ENCODE measurements around the gene ONECUT3.
A peak's percentile ranks its signal among the peaks of the same experiment; 100 is the strongest.
"Not testable (repeated sequence)": the region's sequence is repeated elsewhere in the genome, so short reads cannot be mapped to it uniquely, and the experiment has no call there.

Gene ONECUT3

DNA sequence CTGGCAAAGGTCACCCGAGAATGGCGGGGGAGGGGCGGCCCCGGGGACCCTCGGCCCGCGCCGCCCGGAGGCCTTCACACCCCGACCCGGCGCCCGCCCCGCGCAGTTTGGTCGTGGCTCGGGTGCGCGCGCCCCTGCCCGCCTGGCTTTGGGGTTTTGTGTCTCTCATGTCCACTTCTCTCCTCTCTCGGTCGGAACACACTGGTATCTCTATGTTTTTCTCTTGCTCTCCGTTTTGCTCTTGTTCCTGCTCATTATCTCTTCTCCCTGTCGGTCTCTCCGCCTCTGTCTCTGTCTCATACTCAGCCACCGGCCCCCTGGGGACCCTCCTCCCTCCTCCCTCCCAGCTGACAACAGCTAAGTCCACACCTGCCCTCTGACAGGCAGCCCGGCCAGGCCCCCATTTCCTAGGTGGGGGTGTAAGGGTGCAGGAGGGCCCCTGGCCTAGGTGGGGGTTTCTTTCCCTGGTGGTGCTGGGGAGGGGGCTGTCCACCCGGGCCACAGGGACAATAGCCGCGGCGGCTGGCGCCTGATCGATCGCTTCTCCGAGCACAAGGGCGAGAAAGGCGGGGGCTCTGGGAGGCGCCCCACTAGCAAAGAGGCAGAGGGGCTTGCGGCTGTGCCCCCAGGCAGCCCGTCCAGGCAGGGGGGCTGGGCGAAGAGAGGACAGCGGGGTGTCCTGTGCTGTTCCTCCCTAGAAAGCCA is 2.3 kb downstream of the ONECUT3 start:
- no peak for DNase-seq (ENCODE audit: low read depth)

DNA sequence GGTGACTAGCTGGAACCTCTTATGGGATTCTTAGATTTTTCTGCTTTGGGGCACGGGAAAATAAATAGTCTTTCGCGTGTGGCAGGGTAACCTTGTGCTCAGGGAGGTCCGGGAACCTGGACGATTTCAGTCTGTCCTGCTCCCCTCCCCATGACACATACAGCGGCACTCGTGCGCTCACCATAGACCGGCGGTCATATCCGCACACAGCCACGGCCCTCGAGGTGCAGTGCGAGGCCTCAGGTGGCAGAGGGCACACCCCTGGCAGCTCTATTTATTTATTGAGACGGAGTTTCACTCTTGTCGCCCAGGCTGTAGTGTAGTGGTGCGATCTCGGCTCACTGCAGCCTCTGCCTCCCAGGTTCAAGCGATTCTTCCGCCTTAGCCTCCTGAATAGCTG is 3.0 kb downstream of the ONECUT3 start:
- no peak for DNase-seq (ENCODE audit: low read depth)

- DNase-seq (ENCODE audit: low read depth) = no peak
Measured at GRCh38 chr19:1756705-1757465, 3.6 kb downstream of the ONECUT3 start.

- no peak for DNase-seq (ENCODE audit: low read depth)
Measured at GRCh38 chr19:1757468-1758230, 4.3 kb downstream of the ONECUT3 start.

DNA sequence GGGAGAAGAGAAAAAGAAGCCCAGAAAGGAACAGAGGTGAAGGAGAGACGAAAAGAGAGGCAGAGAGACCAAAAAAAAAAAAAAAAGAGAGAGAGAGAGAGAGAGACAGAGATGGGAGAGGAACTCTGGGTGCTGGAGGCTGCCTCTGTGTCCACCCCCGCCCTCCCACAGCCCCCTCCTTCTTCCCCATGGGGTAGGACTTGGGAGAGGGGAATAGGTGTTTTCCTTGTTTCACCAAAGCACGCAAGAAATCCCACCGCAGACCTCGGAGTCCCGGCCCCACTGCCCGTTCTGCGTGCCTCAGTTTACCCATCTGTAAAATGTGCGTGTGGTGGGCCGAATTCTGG is 4.9 kb downstream of the ONECUT3 start:
- no peak for DNase-seq (ENCODE audit: low read depth)

GRCh38 chr19:1758959-1759903 is 5.9 kb downstream of the ONECUT3 start:
- DNase-seq (ENCODE audit: low read depth) = no peak

GRCh38 chr19:1760020-1760419 is 6.7 kb downstream of the ONECUT3 start:
- DNase-seq (ENCODE audit: low read depth) = no peak

DNA sequence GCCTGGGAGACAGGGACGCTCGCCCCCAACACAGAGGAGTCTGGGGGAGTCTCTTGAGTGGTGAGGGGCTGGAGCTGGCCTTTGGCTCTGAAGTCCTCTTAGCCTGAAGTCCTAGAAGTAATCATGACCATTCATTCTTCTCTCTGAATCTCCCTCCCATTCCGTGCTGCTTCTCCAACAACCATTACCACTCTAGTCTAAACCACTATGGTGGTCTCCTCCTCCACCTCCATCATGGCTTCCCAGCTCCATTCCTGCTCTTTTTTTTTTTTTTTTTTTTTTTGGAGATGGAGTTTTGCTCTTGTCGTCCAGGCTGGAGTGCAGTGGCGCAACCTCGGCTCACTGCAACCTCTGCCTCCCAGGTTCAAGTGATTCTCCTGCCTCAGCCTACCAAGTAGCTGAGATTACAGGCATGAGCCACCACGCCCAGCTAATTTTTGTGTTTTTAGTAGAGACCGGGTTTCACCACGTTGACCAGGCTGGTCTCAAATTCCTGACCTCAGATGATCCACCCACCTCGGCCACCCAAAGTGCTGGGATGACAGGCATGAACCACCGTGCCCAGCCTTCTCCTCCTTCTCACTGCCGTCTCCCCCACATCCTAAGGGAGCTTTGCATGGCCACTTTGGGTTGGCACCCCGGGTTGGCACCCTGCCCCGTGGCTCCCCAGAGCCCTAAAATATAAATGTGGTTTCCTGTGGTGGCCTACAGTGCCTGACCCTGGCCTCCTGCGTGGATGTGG is 7.7 kb downstream of the ONECUT3 start:
- not testable (repeated sequence) for DNase-seq (ENCODE audit: low read depth)

DNA sequence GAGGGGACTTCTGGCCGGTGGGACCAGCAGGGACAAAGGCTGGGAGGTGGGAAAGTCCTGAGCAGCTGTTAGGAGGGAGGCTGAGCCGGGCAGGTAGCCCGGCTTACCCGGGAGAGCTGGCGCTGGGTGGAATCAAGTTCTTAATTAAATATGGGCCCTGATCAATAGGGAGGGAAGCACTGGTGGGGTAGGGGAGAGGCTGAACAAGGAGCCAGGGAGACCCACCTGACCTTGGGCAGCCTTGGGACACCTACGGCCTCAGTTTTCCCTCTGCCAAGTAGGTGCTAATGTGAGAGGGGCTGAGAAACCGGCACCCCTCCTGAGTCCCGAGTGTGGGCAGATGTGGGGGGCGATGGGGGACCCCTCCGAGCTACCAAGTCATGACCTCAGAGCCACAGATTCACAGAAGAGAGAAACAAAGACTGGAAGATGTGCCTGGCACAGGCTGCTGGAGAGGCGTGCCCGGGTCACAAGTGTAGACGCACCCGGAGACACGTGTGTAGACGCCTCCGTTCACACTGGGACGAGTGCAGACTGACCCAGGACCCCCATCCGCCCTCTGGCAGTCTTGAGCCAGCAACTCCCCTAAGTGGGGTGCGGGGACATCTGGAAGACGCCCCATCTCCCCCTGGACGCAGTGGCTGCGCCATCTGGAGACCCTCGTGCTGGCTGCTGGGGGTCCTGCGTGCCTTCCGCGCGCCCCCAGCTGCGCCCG is 8.4 kb downstream of the ONECUT3 start:
- no peak for DNase-seq (ENCODE audit: low read depth)

DNA sequence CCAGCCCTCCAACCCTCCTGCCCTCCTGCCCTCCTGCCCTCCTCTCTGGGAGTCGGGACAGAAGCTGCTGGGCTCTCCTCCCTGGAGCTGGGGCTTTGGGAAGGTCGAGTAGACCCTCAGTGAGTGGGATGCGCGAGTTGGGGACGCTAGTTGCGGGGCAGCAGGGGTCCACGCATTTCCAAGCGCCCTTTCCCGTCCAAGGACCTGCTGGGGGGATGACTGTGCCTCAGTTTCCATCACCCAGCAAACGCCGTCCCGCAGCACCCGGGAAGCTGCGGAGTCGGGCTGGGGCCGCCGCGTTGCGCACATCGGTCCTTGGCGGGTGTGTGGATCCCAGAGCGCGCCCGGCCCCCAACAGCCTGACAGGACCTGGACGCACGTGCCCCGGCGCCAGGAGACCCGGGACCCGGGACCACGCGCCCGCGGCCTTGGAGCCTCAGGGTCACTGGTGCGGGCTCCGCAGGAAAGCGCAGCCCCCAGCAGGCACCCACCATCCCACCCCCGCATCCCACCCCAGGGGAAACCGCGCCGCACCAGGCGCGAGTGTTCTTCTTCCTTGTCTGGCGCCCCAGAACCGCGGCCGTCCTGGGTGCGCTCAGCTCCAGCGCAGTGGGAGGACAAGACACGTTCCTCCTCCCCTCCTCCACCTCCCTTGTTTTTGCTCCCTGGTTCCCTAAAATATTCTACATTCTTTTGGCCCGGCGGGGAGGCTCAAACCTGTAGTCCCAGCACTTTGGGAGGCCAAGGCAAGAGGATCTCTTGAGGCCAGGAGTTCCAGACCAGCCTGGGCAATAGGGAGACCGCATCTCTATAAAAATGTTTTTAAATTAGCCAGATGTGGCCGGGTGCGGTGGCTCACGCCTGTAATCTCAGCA is 9.2 kb downstream of the ONECUT3 start:
- no peak for DNase-seq (ENCODE audit: low read depth)

- no peak for DNase-seq (ENCODE audit: low read depth)
Measured at GRCh38 chr19:1763648-1764639, 10.6 kb downstream of the ONECUT3 start.

DNA sequence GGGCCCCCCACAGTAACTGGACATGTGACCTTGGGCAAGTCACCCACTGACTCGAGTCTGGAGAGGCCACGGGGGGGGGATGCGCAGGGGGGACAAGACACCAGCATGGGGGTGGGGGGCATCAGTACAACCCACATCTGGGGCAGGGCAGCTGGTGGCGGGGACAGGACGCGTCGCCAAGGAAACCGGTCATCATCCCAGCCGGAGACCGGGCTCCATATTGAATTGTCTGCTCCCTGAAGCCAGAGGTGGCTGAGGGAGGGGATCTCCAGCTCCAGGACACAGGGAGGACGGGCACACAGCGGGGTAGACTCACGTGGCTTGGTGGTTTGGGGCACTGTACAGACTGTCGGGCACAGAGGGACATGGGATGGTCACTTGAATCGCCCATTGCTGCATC is 11.4 kb downstream of the ONECUT3 start:
- no peak for DNase-seq (ENCODE audit: low read depth)

- DNase-seq (ENCODE audit: low read depth) = no peak
Measured at GRCh38 chr19:1765232-1765903, 12.1 kb downstream of the ONECUT3 start.

GRCh38 chr19:1765904-1766799 is 12.8 kb downstream of the ONECUT3 start:
- no peak for DNase-seq (ENCODE audit: low read depth)

GRCh38 chr19:1766800-1767352 is 13.6 kb downstream of the ONECUT3 start:
- DNase-seq (ENCODE audit: low read depth) = no peak

DNA sequence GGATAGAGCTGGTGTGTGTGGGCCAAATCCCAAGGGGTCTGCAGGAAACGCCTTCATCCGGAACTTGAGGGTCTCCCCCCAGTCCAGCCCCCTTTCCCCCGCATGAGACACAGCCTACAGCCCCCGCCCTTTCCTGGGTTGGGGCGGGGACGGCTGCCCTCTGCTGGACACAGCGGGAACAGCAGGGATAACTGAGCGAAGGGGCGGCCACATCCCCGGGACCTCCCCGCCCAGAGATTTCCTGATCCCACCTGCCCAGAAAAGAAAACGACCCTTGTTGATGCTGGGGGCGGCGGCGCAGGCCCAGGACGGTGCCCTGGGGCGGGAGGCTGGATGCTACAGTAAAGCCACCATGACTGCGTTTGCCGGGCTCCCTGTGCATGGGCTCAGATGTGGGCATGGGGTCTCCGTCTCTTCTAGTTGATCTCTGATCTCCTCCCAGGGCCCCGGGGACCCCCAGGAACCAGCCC is 14.2 kb downstream of the ONECUT3 start:
- peak; percentile 43 for DNase-seq (ENCODE audit: low read depth)
